ENCODE measurements around the gene IRF2BP1.

The IRF2BP1 gene

DNA sequence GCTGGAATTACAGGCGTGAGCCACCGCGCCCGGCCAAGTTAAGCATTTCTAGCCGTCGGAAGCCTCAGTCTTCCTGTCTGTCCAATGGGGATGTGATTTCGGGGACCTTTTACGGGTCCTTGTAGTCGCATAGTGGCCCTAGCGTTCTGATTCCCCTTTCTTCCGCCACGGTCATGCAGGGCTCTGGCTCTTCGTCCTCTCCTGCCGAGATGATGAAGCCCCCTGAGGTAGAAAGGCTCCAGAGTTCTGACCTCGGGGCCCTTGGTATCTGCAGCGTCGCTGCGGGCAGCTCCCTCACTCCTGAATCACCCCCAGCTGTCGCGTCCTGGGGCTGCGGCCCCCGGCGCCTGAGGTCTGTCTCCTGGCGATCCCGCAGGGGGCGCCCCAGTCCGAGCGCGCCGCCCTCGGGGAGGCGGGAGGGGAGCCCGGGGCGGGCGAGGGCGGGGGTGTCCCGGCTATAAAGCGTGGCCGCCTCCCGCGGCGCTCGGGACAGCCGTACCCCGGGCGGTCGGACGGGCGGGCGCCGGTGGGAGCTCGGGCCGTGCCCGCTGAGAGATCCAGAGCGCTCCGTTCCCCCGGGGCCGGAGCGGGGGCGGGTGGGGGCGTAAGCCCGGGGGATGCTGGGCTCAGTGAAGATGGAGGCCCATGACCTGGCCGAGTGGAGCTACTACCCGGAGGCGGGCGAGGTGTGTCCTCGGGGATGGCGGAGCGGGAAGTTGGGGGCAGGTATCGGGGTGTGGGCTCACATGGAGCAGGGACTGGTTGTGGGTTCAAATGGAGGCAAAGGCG is 21.9 kb downstream of the IRF2BP1 start, which contains the start of gene FOXA3:
TSS of gene FOXA3 (plus strand) at position 487 of the 789 bp plus-strand sequence. CDS start at position 618, 131 bp downstream.
- Histone ChIP-seq H3K9ac (ENCODE audit: low read length) (peak within 1 kb of the TSS; percentile 66), H3K36me3 (ENCODE audit: control insufficient read depth, insufficient read depth, low read length, severe bottlenecking) (peaks cover 2% of the 10 kb centered on the region), H3K4me3 (ENCODE audit: low read length) (peak within 1 kb of the TSS; percentile 84), H3K27me3 (replicated peaks; ENCODE audit: control insufficient read depth, insufficient read depth, low read length) (peaks cover 28% of the 10 kb centered on the region), H3K4me1 (ENCODE audit: control insufficient read depth, insufficient read depth, low read length) (peaks cover 9% of the 10 kb centered on the region), H3K9me3 (ENCODE audit: control insufficient read depth, low read length) (no peaks in the 10 kb centered on the region)
- peak; percentile 65 for DNase-seq (ENCODE audit: low read depth)

DNA sequence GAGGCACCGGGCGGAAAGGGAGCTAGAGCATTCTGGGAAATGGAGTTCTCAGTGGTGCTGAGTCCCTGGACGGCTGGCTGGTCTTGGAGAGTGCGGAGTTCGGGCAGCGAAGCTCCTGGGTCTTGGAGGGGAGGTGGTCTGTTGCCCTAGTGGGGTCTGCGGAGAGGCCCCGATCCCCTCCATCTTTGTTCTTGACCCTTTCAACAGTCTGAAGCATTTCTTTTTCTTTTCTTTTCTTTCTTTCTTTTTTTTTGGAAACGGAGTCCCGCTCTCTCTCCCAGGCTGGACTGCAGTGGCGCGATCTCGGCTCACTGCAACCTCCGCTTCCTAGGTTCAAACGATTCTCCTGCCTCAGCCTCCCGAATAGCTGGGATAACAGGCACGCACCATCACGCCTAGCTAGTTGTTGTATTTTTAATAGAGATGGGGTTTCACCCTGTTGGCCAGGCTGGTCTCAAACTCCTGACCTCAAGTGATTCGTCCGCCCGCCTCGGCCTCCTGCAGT is 22.6 kb downstream of the IRF2BP1 start:
- peaks cover 7% of the 10 kb centered on the region for H3K36me3 ChIP-seq (ENCODE audit: control insufficient read depth, insufficient read depth, low read length, severe bottlenecking)
- no peak for DNase-seq (ENCODE audit: low read depth)
- peak overlapping the region; percentile 84 for H3K4me3 ChIP-seq (ENCODE audit: low read length)

DNA sequence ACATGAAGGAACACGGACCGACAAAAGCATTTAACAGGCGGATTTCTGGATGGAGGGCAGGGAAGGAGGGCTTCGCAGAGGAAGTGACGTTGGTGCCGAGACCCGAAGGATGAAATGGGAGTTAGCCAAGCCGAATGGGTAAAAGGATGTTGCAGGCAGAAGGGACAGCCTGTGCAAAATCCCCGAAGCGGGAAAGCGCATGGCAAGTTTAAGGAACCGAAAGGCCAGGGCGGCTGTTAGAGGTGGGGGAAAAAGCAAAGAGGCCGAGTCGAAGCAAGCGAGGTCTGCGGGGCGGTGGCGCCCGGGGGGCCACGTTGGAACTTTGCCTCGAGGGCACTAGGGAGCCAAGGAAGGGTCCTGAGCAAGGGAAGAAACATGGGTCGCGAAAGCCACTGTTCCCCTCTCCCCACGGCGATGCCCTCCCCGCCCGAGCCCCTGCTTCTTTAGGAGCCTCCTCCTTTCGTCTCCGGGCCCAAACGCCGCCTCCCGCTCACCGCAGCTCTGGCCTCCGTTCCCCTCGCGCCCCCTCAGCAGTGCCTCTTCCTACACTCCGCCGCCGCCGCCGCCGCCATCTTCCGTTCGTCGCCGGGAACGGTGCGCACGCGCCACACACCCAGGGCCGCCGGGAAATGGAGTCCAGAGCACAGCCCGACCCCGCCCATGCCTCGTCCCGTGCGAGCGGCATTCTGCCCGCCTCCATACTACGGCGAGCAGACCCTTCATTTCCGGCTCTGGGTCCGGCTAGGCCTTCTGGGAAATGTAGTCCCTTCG is 23.2 kb downstream of the IRF2BP1 start, which contains the start of gene SYMPK:
TSS of gene SYMPK (minus strand) at position 584 of the 771 bp plus-strand sequence. CDS start 8,652 bp downstream, outside the sequence.
- peak; percentile 100 for DNase-seq (ENCODE audit: low read depth)
- peaks cover 9% of the 10 kb centered on the region for H3K4me1 ChIP-seq (ENCODE audit: control insufficient read depth, insufficient read depth, low read length)
- H3K9ac ChIP-seq (ENCODE audit: low read length) = peak within 1 kb of the TSS; percentile 95
- H3K4me3 ChIP-seq (ENCODE audit: low read length) = peak within 1 kb of the TSS; percentile 84
- no peaks in the 10 kb centered on the region for H3K9me3 ChIP-seq (ENCODE audit: control insufficient read depth, low read length)
- H3K36me3 ChIP-seq (ENCODE audit: control insufficient read depth, insufficient read depth, low read length, severe bottlenecking) = peaks cover 7% of the 10 kb centered on the region
- peaks cover 28% of the 10 kb centered on the region for H3K27me3 ChIP-seq (replicated peaks; ENCODE audit: control insufficient read depth, insufficient read depth, low read length)

More for the DNA sequence above, 22.6 kb downstream of the IRF2BP1 start:
- H3K9me3 ChIP-seq (ENCODE audit: control insufficient read depth, low read length) = no peaks in the 10 kb centered on the region
- H3K27me3 ChIP-seq (replicated peaks; ENCODE audit: control insufficient read depth, insufficient read depth, low read length) = peaks cover 28% of the 10 kb centered on the region
- peak overlapping the region; percentile 66 for H3K9ac ChIP-seq (ENCODE audit: low read length)
- peaks cover 9% of the 10 kb centered on the region for H3K4me1 ChIP-seq (ENCODE audit: control insufficient read depth, insufficient read depth, low read length)

DNA sequence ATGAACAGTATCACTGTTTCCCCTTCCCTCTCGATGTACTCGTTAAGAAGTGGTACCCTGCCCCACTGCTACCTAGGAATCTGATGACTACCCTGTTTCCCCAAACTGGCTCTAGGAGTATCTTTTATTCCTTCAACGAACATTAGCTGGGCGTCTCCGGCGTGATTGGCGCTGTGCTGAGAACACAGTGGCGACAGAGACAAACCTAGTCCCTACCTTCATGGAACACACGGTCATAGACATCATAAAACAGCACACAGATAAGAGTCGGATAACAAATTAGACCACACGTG is 23.7 kb downstream of the IRF2BP1 start:
- H3K9me3 ChIP-seq (ENCODE audit: control insufficient read depth, low read length) = no peaks in the 10 kb centered on the region
- peaks cover 28% of the 10 kb centered on the region for H3K27me3 ChIP-seq (replicated peaks; ENCODE audit: control insufficient read depth, insufficient read depth, low read length)
- peaks cover 7% of the 10 kb centered on the region for H3K36me3 ChIP-seq (ENCODE audit: control insufficient read depth, insufficient read depth, low read length, severe bottlenecking)
- no peak for DNase-seq (ENCODE audit: low read depth)
- H3K4me1 ChIP-seq (ENCODE audit: control insufficient read depth, insufficient read depth, low read length) = peaks cover 9% of the 10 kb centered on the region
- peak overlapping the region; percentile 84 for H3K4me3 ChIP-seq (ENCODE audit: low read length)
- peak overlapping the region; percentile 95 for H3K9ac ChIP-seq (ENCODE audit: low read length)

DNA sequence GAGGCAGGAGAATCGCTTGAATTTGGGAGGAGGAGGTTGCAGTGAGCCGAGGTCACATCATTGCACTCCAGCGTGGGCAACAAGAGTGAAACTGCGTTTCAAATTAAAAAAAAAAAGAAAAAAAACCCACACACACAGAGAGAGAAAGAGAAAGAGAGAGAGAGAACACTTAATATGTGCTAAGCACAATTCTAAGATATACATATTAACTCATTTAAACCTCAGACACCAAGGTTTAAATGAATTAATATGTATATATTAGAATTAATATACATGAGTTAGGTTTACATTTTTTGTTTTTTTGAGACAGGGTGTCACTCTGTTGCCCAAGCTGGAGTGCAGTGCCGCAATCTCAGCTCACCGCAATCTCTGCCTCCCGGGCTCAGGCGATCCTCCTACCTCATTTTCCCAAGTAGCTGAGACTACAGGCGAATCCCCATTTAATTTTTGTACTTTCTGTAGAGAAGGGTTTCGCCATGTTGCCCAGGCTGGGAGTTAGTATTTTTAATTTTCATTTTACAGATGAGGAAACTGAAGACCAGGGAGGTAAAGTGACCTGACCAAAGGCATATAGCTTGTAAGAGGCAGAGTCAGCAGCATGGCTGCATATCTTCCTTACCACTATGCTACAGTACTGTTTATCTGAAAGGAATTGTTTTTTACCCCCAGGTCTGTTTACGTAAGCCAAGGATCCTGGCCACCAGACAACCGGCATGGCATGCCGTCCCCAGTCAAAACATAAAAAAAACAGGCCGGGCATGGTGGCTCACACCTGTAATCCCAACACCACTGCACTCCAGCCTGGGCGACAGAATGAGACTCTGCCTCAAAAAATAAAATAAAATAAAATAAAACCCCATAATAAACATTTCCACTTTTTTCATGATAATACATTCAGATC is 25.3 kb downstream of the IRF2BP1 start:
- no peaks in the 10 kb centered on the region for H3K9me3 ChIP-seq (ENCODE audit: control insufficient read depth, low read length)
- no peak overlapping the region for H3K9ac ChIP-seq (ENCODE audit: low read length)
- DNase-seq (ENCODE audit: low read depth) = no peak
- no peak overlapping the region for H3K4me3 ChIP-seq (ENCODE audit: low read length)
- peaks cover 9% of the 10 kb centered on the region for H3K4me1 ChIP-seq (ENCODE audit: control insufficient read depth, insufficient read depth, low read length)
- H3K36me3 ChIP-seq (ENCODE audit: control insufficient read depth, insufficient read depth, low read length, severe bottlenecking) = peaks cover 11% of the 10 kb centered on the region
- peaks cover 13% of the 10 kb centered on the region for H3K27me3 ChIP-seq (replicated peaks; ENCODE audit: control insufficient read depth, insufficient read depth, low read length)

DNA sequence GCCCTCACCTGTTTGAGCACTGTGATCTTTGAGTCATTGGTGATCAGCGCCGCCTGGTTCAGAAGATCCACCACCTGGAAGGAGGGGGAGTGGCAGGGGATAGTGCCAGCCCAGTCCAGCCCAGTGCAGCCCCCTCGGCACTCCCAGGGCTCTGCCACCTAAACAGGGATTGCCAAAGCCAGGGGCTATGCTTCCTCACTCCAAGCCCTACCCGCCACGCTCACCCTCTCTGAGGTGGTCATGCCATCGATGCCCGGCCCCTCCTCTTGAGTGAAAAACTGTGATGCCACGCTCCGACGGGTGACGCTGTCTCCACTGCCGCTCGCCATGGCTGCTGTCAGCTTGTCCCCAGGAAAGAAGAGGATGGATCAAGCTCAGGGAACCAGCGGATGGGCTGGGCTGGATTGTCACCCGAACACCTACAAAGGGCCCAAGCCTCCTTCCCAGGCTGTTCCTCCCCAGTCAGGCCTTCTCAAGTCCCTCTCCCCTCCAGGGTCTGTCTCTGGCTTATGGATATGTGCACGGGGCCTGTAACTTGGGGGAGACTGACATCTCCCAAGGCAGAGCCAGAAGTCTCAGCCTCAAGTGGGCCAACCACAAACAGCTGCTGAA is 31.7 kb downstream of the IRF2BP1 start:
- peaks cover 62% of the 10 kb centered on the region for H3K36me3 ChIP-seq (ENCODE audit: control insufficient read depth, insufficient read depth, low read length, severe bottlenecking)
- no peak for DNase-seq (ENCODE audit: low read depth)

DNA sequence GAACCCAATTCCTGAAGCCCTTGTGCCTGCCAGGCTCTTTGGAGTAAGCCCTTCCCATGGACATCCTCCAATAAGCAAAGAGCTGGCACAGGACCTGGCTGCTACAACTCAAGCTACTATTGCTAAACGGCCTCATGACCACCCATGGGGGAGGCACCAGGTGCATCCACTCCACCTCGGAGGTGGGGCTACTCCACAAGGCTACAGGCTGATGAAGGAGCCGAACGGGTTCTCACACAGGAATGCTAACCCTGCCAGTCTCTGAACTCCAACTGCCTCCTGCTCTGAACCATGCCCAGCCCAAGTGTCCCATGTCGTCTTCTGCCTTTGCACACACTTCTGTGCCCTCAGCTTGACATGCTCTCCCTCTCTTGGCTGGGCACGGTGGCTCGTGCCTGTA is 33.0 kb downstream of the IRF2BP1 start:
- Histone ChIP-seq H3K27me3 (replicated peaks; ENCODE audit: control insufficient read depth, insufficient read depth, low read length) (no peaks in the 10 kb centered on the region), H3K4me1 (ENCODE audit: control insufficient read depth, insufficient read depth, low read length) (no peaks in the 10 kb centered on the region), H3K4me3 (ENCODE audit: low read length) (no peak overlapping the region), H3K36me3 (ENCODE audit: control insufficient read depth, insufficient read depth, low read length, severe bottlenecking) (peaks cover 67% of the 10 kb centered on the region), H3K9ac (ENCODE audit: low read length) (no peak overlapping the region), H3K9me3 (ENCODE audit: control insufficient read depth, low read length) (no peaks in the 10 kb centered on the region)
- no peak for DNase-seq (ENCODE audit: low read depth)

More for the DNA sequence above, 31.7 kb downstream of the IRF2BP1 start:
- Histone ChIP-seq H3K4me1 (ENCODE audit: control insufficient read depth, insufficient read depth, low read length) (no peaks in the 10 kb centered on the region), H3K9me3 (ENCODE audit: control insufficient read depth, low read length) (no peaks in the 10 kb centered on the region), H3K27me3 (replicated peaks; ENCODE audit: control insufficient read depth, insufficient read depth, low read length) (no peaks in the 10 kb centered on the region), H3K9ac (ENCODE audit: low read length) (no peak overlapping the region), H3K4me3 (ENCODE audit: low read length) (no peak overlapping the region)

DNA sequence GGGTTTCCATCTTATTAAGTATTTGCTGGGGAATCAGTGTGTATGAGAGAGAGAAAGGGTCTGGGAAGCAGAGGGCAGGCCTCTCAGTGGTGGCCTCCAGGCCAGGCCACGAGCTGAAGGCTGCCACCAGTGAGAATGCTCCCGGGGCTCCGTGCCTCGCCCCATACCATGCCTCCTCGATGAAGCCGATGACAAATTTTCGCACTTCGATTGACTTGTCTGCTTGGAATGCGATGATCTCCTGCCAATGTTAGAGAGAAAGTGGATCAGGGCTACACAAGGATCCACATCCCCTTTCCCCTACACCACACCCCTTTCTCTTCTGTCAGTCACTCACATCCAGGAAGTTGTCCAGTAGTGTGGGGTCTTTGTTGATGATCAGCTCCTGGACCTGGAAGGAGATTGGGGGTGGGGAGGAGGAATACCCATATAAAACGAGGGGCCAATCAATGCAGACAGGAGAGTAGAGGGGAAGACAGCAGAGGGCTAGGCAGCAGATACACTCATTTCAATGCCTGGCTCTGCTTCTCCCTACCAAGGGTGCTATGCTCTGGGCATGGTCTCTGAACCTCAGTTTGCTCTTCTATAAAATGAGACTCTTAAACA is 33.7 kb downstream of the IRF2BP1 start:
- Histone ChIP-seq H3K36me3 (ENCODE audit: control insufficient read depth, insufficient read depth, low read length, severe bottlenecking) (peaks cover 75% of the 10 kb centered on the region), H3K4me1 (ENCODE audit: control insufficient read depth, insufficient read depth, low read length) (no peaks in the 10 kb centered on the region), H3K4me3 (ENCODE audit: low read length) (no peak overlapping the region), H3K9ac (ENCODE audit: low read length) (no peak overlapping the region), H3K27me3 (replicated peaks; ENCODE audit: control insufficient read depth, insufficient read depth, low read length) (no peaks in the 10 kb centered on the region), H3K9me3 (ENCODE audit: control insufficient read depth, low read length) (no peaks in the 10 kb centered on the region)
- no peak for DNase-seq (ENCODE audit: low read depth)

DNA sequence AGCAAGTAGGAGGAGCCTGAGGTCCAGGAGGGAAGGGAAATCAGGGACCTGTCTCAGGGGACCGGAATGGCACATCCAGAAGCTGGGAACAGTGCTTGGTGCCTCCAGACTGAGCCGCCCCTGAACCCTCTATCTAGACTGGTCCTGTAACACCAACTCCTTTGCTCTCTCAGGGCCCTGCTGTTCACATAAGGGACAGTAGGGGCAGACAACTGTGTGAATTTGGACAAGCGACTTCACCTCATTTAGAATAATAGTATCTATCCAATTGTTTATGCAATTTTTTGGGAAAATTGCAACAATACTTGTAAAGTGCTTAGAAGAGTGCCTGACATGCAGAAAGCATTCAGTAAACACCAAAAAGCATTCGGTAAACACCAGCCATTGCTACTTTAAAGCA is 37.0 kb downstream of the IRF2BP1 start:
- Histone ChIP-seq H3K4me3 (ENCODE audit: low read length) (no peak overlapping the region), H3K9me3 (ENCODE audit: control insufficient read depth, low read length) (no peaks in the 10 kb centered on the region), H3K36me3 (ENCODE audit: control insufficient read depth, insufficient read depth, low read length, severe bottlenecking) (peaks cover 95% of the 10 kb centered on the region), H3K27me3 (replicated peaks; ENCODE audit: control insufficient read depth, insufficient read depth, low read length) (no peaks in the 10 kb centered on the region), H3K9ac (ENCODE audit: low read length) (no peak overlapping the region), H3K4me1 (ENCODE audit: control insufficient read depth, insufficient read depth, low read length) (no peaks in the 10 kb centered on the region)
- DNase-seq (ENCODE audit: low read depth) = no peak

DNA sequence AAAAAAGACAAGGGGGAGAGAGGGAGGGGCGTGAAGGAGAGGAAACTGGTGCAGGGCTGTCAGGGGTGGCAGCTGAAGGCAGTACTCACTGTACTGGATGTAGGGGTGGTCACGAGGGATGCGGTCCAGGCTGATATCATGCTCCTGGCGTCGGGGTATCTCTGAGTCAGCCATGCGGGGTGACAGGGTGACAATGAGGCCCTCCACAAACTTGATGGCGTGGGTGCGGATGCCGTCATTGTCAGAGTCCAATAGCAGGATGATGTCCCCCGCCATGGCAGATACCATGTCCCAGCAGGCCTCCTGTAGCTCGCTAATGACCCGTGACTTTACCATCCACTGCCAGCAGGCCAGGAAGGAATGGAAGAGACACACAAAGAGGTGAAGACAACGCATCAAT is 38.3 kb downstream of the IRF2BP1 start:
- Histone ChIP-seq H3K36me3 (ENCODE audit: control insufficient read depth, insufficient read depth, low read length, severe bottlenecking) (peaks cover 95% of the 10 kb centered on the region), H3K4me3 (ENCODE audit: low read length) (no peak overlapping the region), H3K4me1 (ENCODE audit: control insufficient read depth, insufficient read depth, low read length) (no peaks in the 10 kb centered on the region), H3K27me3 (replicated peaks; ENCODE audit: control insufficient read depth, insufficient read depth, low read length) (no peaks in the 10 kb centered on the region), H3K9ac (ENCODE audit: low read length) (no peak overlapping the region), H3K9me3 (ENCODE audit: control insufficient read depth, low read length) (no peaks in the 10 kb centered on the region)
- DNase-seq (ENCODE audit: low read depth) = no peak
